HPDE6-E6E7 (cell line): ENCODE data around the gene EPHB4.

ENCODE experiments used
- DNase-seq: peaks from one replicate; pipeline ENCODE4 v3.0.0; 2011; ENCODE audit warnings: missing footprints; ENCODE audit errors: extremely low spot score

EPHB4 gene

GRCh38 chr7:100854146-100854895, 27.0 kb upstream of the EPHB4 start:
- DNase-seq = no peak

- peak; percentile 97 for DNase-seq
Measured at GRCh38 chr7:100852048-100852872, 24.9 kb upstream of the EPHB4 start, which contains the start of gene SLC12A9. Gene SLC12A9 (plus strand): TSS chr7:100852713. CDS start chr7:100854198, 1,485 bp downstream.

GRCh38 chr7:100847360-100847759, 20.0 kb upstream of the EPHB4 start:
- no peak for DNase-seq

- DNase-seq = no peak
Measured at GRCh38 chr7:100840470-100841100, 13.3 kb upstream of the EPHB4 start.

- DNase-seq = no peak
Measured at GRCh38 chr7:100839361-100839760, 12.0 kb upstream of the EPHB4 start.

GRCh38 chr7:100837099-100837836, 9.9 kb upstream of the EPHB4 start:
- peak; percentile 91 for DNase-seq

- no peak for DNase-seq
Measured at GRCh38 chr7:100836812-100837098, 9.4 kb upstream of the EPHB4 start.

- DNase-seq = peak; percentile 92
Measured at GRCh38 chr7:100835903-100836811, 8.8 kb upstream of the EPHB4 start.

- DNase-seq = no peak
Measured at GRCh38 chr7:100832281-100832633, 4.9 kb upstream of the EPHB4 start.

GRCh38 chr7:100830396-100830795, 3.1 kb upstream of the EPHB4 start:
- no peak for DNase-seq

- no peak for DNase-seq
Measured at GRCh38 chr7:100829150-100829716, 1.9 kb upstream of the EPHB4 start.

- no peak for DNase-seq
Measured at GRCh38 chr7:100826514-100827329, 601 bp downstream of the EPHB4 start.

GRCh38 chr7:100825751-100826513, 1.4 kb downstream of the EPHB4 start:
- DNase-seq = no peak

- no peak for DNase-seq
Measured at GRCh38 chr7:100825215-100825671, 2.1 kb downstream of the EPHB4 start.

GRCh38 chr7:100824499-100825214, 2.7 kb downstream of the EPHB4 start:
- no peak for DNase-seq

- DNase-seq = no peak
Measured at GRCh38 chr7:100823534-100823933, 3.8 kb downstream of the EPHB4 start.

- no peak for DNase-seq
Measured at GRCh38 chr7:100823140-100823525, 4.2 kb downstream of the EPHB4 start.
